Stimulated activated CD8-positive, alpha-beta memory T cell treated with anti-CD3 and anti-CD28 coated beads, Interleukin-7, amount 100 ng/mL, for 48 hours (primary cell): Measurements from ENCODE around the gene TMX1.

Source experiments
- DNase-seq, 2 donors: peaks; one replicate each; pipeline ENCODE4 v3.0.0-alpha.2; 2020; ENCODE audit warnings: low read depth in 1 of 2; ENCODE audit errors: extremely low read depth in 1 of 2

The TMX1 gene

GRCh38 chr14:51242545-51243490, 2.8 kb downstream of the TMX1 start:
- DNase-seq = no peak

GRCh38 chr14:51244591-51244990, 4.5 kb downstream of the TMX1 start:
- DNase-seq = no peak

- DNase-seq = no peak
Measured at GRCh38 chr14:51246032-51246431, 6.0 kb downstream of the TMX1 start.

- DNase-seq = no peak
Measured at GRCh38 chr14:51248016-51248987, 8.3 kb downstream of the TMX1 start.

- no peak for DNase-seq
Measured at GRCh38 chr14:51251486-51251885, 11.4 kb downstream of the TMX1 start.

GRCh38 chr14:51253880-51254279, 13.8 kb downstream of the TMX1 start:
- DNase-seq = no peak

GRCh38 chr14:51258280-51258679, 18.2 kb downstream of the TMX1 start:
- no peak for DNase-seq

- no peak for DNase-seq
Measured at GRCh38 chr14:51258788-51259187, 18.7 kb downstream of the TMX1 start.

- DNase-seq = no peak
Measured at GRCh38 chr14:51260225-51260624, 20.2 kb downstream of the TMX1 start.

- no peak for DNase-seq
Measured at GRCh38 chr14:51261151-51261550, 21.1 kb downstream of the TMX1 start.

- DNase-seq = no peak
Measured at GRCh38 chr14:51262868-51263267, 22.8 kb downstream of the TMX1 start.

- DNase-seq = no peak
Measured at GRCh38 chr14:51269634-51270033, 29.6 kb downstream of the TMX1 start.

GRCh38 chr14:51276605-51277004, 36.6 kb downstream of the TMX1 start:
- DNase-seq = no peak

GRCh38 chr14:51277753-51278415, 37.8 kb downstream of the TMX1 start:
- no peak for DNase-seq

GRCh38 chr14:51282517-51282916, 42.5 kb downstream of the TMX1 start:
- no peak for DNase-seq

GRCh38 chr14:51283402-51284085, 43.5 kb downstream of the TMX1 start:
- DNase-seq = no peak

GRCh38 chr14:51284241-51284640, 44.2 kb downstream of the TMX1 start:
- no peak for DNase-seq

GRCh38 chr14:51285120-51285519, 45.1 kb downstream of the TMX1 start:
- DNase-seq = no peak

GRCh38 chr14:51289169-51289568, 49.1 kb downstream of the TMX1 start:
- no peak for DNase-seq

- no peak for DNase-seq
Measured at GRCh38 chr14:51290132-51290531, 50.1 kb downstream of the TMX1 start.
